Naive thymus-derived CD4-positive, alpha-beta T cell (primary cell): ENCODE data around the gene TFF3. TPM values are rescaled to one million over a fixed set of nuclear protein-coding genes. Genes with fewer than 3 reads are reported as not detected.

ENCODE experiments used
- ATAC-seq: fragments of 150-1000 bp; cut with Tn5 transposase; 2 replicates; pipeline ENCODE4 v1.10.0; 2021; ENCODE audit warnings: mild to moderate bottlenecking, moderate library complexity
- CTCF ChIA-PET: fragments of 350-600 bp; sonication (Branson Sonifier 250); formaldehyde crosslinking; loops from one replicate; lab custom pipeline; 2021; ENCODE audit warnings: antibody characterized with exemption; lab: Charles Lee
- POLR2A ChIA-PET: fragments of 350-600 bp; sonication (Branson Sonifier 250); formaldehyde crosslinking; loops from one replicate; lab custom pipeline; 2021; ENCODE audit warnings: antibody characterized with exemption, inconsistent platforms; lab: Charles Lee
- DNase-seq, 9 donors: peaks; one replicate each; pipeline versions ENCODE4 v3.0.0 to v3.0.0-alpha.2; 2020 to 2022; ENCODE audit warnings: mixed read lengths in 1 of 9
- H3K27ac ChIP-seq: one replicate; pipeline ENCODE4 v1.7.0; 2013; ENCODE audit warnings: mild to moderate bottlenecking, low read depth, low read length, moderate library complexity
- H3K27me3 ChIP-seq, 2 donors: one replicate each; pipeline ENCODE4 v1.7.0; 2013; ENCODE audit warnings: low read length in 2 of 2, mild to moderate bottlenecking in 2 of 2, moderate library complexity in 2 of 2; ENCODE audit not compliant: control insufficient read depth in 2 of 2, insufficient read depth in 2 of 2
- H3K36me3 ChIP-seq, 3 experiments: 1 replicate in 2 of 3; 2 replicates in 1 of 3; pipeline ENCODE4 v1.7.0; 2013; ENCODE audit warnings: low read length in 3 of 3, mild to moderate bottlenecking in 3 of 3, moderate library complexity in 1 of 3; ENCODE audit not compliant: insufficient read depth in 3 of 3, control insufficient read depth in 2 of 3
- H3K4me1 ChIP-seq, 2 donors: one replicate each; pipeline ENCODE4 v1.7.0; 2013; ENCODE audit warnings: low read length in 2 of 2, mild to moderate bottlenecking in 2 of 2, moderate library complexity in 1 of 2; ENCODE audit not compliant: control insufficient read depth in 2 of 2, insufficient read depth in 2 of 2
- H3K4me3 ChIP-seq: 2 replicates; pipeline ENCODE4 v1.7.0; 2013; ENCODE audit warnings: mild to moderate bottlenecking, low read length
- H3K9me3 ChIP-seq, 3 experiments: 1 replicate in 2 of 3; 2 replicates in 1 of 3; pipeline ENCODE4 v1.7.0; 2013; ENCODE audit warnings: low read length in 3 of 3; ENCODE audit not compliant: control insufficient read depth in 2 of 3
- H3K27ac Mint-ChIP-seq, 9 donors: one replicate each; pipeline ENCODE4 v1.8.0; 2020 to 2022; ENCODE audit warnings: mixed read lengths in 9 of 9, mild to moderate bottlenecking in 8 of 9, moderate library complexity in 5 of 9, inconsistent platforms in 2 of 9
- H3K27me3 Mint-ChIP-seq, 5 donors: one replicate each; pipeline ENCODE4 v1.8.0; 2021 to 2022; ENCODE audit warnings: mixed read lengths in 5 of 5, mild to moderate bottlenecking in 1 of 5
- H3K36me3 Mint-ChIP-seq, 5 donors: one replicate each; pipeline ENCODE4 v1.8.0; 2020 to 2022; ENCODE audit warnings: mixed read lengths in 5 of 5, mild to moderate bottlenecking in 3 of 5, inconsistent platforms in 1 of 5
- H3K4me1 Mint-ChIP-seq, 7 donors: one replicate each; pipeline ENCODE4 v1.8.0; 2020 to 2022; ENCODE audit warnings: mixed read lengths in 7 of 7, mild to moderate bottlenecking in 3 of 7, inconsistent platforms in 1 of 7
- H3K4me3 Mint-ChIP-seq, 10 donors: one replicate each; pipeline ENCODE4 v1.8.0; 2020 to 2022; ENCODE audit warnings: mild to moderate bottlenecking in 10 of 10, mixed read lengths in 10 of 10, moderate library complexity in 6 of 10, inconsistent platforms in 2 of 10
- H3K9me3 Mint-ChIP-seq, 11 donors: one replicate each; pipeline ENCODE4 v1.8.0; 2020 to 2022; ENCODE audit warnings: mixed read lengths in 11 of 11, mild to moderate bottlenecking in 4 of 11, inconsistent platforms in 1 of 11, moderate library complexity in 1 of 11
- intact Hi-C, 2 donors: fragments of 100-400 bp; cut with micrococcal nuclease; formaldehyde crosslinking; loops; one replicate each; pipeline ENCODE4 v1.15.1; 2023
- polyA plus RNA-seq, 2 donors: library from polyadenylated mRNA; unstranded; fragments of 300-500 nt; fragmentation: Illumina TruSeq; gene quantifications; one replicate each; pipeline ENCODE4 v1.2.3, GENCODE V29; 2021
- total RNA-seq, 6 experiments: library from RNA in 5 of 6; stranded (reverse) in 5 of 6; gene quantifications; 1 replicate in 5 of 6; 2 replicates in 1 of 6; pipeline ENCODE4 v1.2.3 and lab custom pipeline; 2021 to 2026

Gene TFF3
- total and polyA plus RNA-seq, 7 experiments from 2014 or later = not detected

DNA sequence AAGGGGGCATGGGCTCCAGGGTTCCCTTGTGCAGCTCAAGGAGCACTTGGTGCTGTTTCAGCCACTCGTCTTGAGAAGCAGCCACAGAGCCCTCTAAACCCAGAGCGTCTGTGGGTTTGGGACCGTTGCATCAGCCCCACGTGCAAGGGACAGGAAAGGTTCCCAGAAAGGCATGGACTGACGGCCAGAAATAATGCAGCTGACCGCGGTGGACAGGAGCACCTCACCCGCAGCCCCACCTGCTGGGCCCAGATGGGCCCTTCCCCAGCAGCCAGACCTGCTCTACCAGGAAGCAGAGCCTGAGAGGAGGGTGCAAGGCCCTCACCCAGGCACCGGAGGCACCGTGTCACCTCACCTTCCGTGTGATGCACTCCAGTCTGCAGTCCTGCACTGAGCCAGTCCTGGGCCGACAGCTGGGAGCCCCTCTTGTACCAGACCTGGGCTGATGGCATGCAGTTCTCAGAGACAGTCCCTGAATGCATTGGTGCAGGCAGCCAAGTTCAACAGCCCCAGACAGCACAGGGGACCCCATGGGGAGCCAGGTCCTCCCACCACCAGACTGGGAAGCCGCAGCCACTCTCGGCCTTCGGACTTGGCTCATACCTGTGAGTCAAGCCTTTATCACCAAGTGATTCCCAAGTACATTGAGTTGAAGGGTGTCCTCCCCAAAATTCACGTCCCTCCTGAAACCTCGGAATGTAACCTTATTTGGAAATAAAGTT lies 4.8 kb upstream of the TFF3 start:
- peak; percentile 10 for ATAC-seq
- peaks cover 0 to 18% (median 5%) of the 10 kb centered on the region in 5 donors for H3K27me3 Mint-ChIP-seq
- H3K9me3 Mint-ChIP-seq = no peaks in the 10 kb centered on the region
- POLR2A ChIA-PET = no interaction called here
- peaks cover 0 to 5% (median 0%) of the 10 kb centered on the region in 7 donors for H3K4me1 Mint-ChIP-seq
- no peak overlapping the region for H3K27ac Mint-ChIP-seq
- CTCF ChIA-PET = no interaction called here
- no peaks in the 10 kb centered on the region for H3K36me3 Mint-ChIP-seq
- H3K27ac ChIP-seq = no peak overlapping the region
- H3K4me1 ChIP-seq = no peaks in the 10 kb centered on the region
- no peak overlapping the region for H3K4me3 ChIP-seq
- intact Hi-C loops = no loop called here
- H3K27me3 ChIP-seq = no peaks in the 10 kb centered on the region
- no peaks in the 10 kb centered on the region for H3K36me3 ChIP-seq
- no peaks in the 10 kb centered on the region for H3K9me3 ChIP-seq
- H3K4me3 Mint-ChIP-seq = no peak overlapping the region
- DNase-seq = peak in 1 of 9 donors; percentile 16

DNA sequence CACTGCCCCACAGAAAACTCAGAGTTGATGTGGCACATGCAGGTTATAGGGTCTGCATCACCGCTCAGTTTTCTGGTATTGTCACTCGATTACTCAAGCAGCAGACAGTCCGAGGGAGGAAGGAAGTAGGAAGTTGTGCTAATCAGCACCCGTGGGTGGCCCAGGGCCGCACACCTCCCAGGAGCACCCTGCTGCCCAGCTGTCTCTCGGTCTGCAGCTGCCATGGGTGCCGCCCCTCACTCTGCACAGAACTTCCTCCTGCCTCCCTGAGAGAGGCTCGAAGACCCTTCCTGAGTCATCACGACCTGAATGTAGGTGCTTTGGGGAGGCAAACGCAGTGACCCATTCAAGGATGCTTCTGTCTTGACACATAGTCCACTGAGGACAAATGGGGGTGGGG lies 4.2 kb upstream of the TFF3 start:
- Histone ChIP-seq H3K9me3 (no peaks in the 10 kb centered on the region), H3K4me3 (no peak overlapping the region), H3K27ac (no peak overlapping the region), H3K36me3 (no peaks in the 10 kb centered on the region), H3K4me1 (no peaks in the 10 kb centered on the region), H3K27me3 (no peaks in the 10 kb centered on the region)
- H3K4me3 Mint-ChIP-seq = no peak overlapping the region
- peak overlapping the region in 1 of 9 donors; percentile 25 for H3K27ac Mint-ChIP-seq
- POLR2A ChIA-PET = no interaction called here
- no peaks in the 10 kb centered on the region for H3K36me3 Mint-ChIP-seq
- H3K27me3 Mint-ChIP-seq = peaks cover 0 to 13% (median 5%) of the 10 kb centered on the region in 5 donors
- no peaks in the 10 kb centered on the region for H3K9me3 Mint-ChIP-seq
- DNase-seq (peak in 1 of 9 donors; percentile 15), ATAC-seq (peak; percentile 71)
- intact Hi-C loops = no loop called here
- CTCF ChIA-PET = no interaction called here
- peaks cover 0 to 5% (median 0%) of the 10 kb centered on the region in 7 donors for H3K4me1 Mint-ChIP-seq

DNA sequence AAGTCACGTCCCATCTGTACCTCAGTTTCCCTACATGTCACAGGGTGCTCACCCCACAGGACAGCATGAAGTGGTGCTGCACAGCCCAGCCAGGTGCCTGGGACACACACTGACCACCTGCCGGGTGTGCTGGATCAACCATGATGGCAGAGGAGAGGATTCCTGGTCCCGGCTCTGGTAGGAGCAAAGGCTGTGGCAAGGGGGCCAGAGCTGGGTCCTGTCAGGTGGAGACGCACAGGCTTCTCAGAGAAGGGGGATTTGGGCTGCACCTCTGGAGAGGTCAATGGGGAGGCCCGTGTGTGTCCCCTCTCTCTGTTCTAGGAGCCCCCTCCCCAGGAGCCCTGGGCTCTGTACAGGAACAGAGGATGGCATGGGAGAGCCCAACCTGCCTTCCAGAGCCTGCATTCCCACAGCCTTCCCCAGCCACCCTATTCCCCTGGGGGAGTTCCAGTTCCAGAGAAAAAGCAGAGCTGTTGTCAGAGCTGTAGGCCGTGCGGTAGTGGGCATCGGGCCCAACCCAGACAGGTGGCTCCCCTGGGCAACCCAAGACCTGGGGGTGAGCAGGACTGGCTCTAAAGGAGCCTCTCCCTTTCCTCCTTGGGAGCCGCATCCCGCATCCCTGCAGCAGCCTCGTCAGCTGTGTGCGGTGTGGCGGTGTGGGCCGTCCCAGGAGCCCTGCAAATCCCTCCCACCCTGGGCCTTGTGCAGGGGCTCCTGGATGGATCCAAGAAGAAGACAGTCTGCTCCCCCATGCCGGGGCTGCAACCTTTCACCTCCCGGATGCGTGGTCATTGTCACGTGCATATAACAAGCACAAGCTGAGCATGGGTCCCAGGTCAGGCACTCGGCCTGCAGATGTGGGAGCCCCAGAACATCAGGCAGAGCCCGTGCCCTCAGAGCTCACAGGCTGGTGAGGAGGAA lies 2.9 kb upstream of the TFF3 start:
- Mint-ChIP-seq H3K36me3 (no peaks in the 10 kb centered on the region), H3K27ac (no peak overlapping the region), H3K9me3 (no peaks in the 10 kb centered on the region), H3K27me3 (peaks cover 0 to 5% (median 4%) of the 10 kb centered on the region in 5 donors), H3K4me3 (peak overlapping the region in 1 of 10 donors; percentile 45), H3K4me1 (peaks cover 0 to 5% (median 0%) of the 10 kb centered on the region in 7 donors)
- peak in 1 of 9 donors; percentile 15 for DNase-seq
- Histone ChIP-seq H3K4me1 (no peaks in the 10 kb centered on the region), H3K4me3 (no peak overlapping the region), H3K27me3 (no peaks in the 10 kb centered on the region), H3K36me3 (no peaks in the 10 kb centered on the region), H3K27ac (no peak overlapping the region), H3K9me3 (no peaks in the 10 kb centered on the region)
- CTCF ChIA-PET = no interaction called here
- POLR2A ChIA-PET = no interaction called here
- intact Hi-C loops = no loop called here
- no peak for ATAC-seq

DNA sequence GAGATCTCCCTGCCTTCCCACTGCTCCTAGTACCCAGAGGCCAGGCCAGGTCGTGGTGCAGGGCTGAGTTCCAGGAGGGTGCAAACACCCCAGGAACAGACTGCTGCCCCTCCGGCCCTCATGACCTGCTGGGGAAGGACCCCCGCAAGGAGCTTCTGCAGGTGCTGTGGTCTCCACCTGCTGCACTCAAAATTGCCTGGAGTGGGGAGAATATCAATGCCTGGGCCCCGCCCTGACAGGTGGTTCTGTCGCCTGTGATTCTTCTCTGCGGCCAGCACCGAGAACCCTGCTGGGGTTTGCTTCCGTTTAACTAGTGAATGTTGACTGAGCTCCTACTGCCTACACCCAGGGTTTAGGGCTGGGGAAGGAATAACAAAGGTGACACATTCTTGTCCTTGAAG lies 2.1 kb upstream of the TFF3 start:
- Mint-ChIP-seq H3K27ac (no peak overlapping the region), H3K4me3 (no peak overlapping the region), H3K9me3 (no peaks in the 10 kb centered on the region), H3K36me3 (no peaks in the 10 kb centered on the region), H3K27me3 (peaks cover 0 to 5% (median 2%) of the 10 kb centered on the region in 5 donors), H3K4me1 (peaks cover 0 to 5% (median 0%) of the 10 kb centered on the region in 7 donors)
- ATAC-seq = no peak
- DNase-seq = peak in 1 of 9 donors; percentile 12
- ChIA-PET CTCF (no interaction called here), POLR2A (no interaction called here)
- Histone ChIP-seq H3K27ac (no peak overlapping the region), H3K4me3 (no peak overlapping the region), H3K9me3 (no peaks in the 10 kb centered on the region), H3K4me1 (no peaks in the 10 kb centered on the region), H3K36me3 (no peaks in the 10 kb centered on the region), H3K27me3 (no peaks in the 10 kb centered on the region)
- intact Hi-C loops = no loop called here

DNA sequence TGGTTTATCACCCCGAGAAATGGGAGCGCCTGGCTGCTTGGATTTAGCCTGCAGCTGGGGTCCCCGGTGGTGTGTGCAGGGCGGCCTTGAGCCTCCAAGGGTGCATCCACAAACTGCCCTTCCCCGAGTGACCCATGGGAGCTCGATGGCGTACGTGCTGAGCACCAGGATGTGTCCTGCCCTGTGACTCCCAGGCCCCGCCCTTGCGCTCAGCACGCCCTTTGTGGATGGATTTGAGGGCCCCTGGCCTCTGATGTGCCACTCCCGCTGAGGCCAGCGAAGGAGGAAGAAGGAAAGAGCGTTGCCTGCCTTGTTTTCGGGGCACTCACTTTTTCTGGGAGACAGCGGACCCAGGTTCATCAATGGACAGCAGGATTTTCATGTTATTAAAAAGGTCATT lies 1.7 kb upstream of the TFF3 start:
- H3K4me3 ChIP-seq = no peak overlapping the region
- H3K27me3 ChIP-seq = no peaks in the 10 kb centered on the region
- no peaks in the 10 kb centered on the region for H3K9me3 ChIP-seq
- peaks cover 0 to 5% (median 0%) of the 10 kb centered on the region in 7 donors for H3K4me1 Mint-ChIP-seq
- H3K36me3 Mint-ChIP-seq = no peaks in the 10 kb centered on the region
- no peaks in the 10 kb centered on the region for H3K9me3 Mint-ChIP-seq
- ATAC-seq = no peak
- ChIA-PET CTCF (no interaction called here), POLR2A (no interaction called here)
- H3K4me3 Mint-ChIP-seq = no peak overlapping the region
- intact Hi-C loops = no loop called here
- peak in 1 of 9 donors; percentile 12 for DNase-seq
- H3K4me1 ChIP-seq = no peaks in the 10 kb centered on the region
- peaks cover 0 to 5% (median 2%) of the 10 kb centered on the region in 5 donors for H3K27me3 Mint-ChIP-seq
- H3K27ac Mint-ChIP-seq = no peak overlapping the region
- H3K36me3 ChIP-seq = no peaks in the 10 kb centered on the region
- H3K27ac ChIP-seq = no peak overlapping the region

DNA sequence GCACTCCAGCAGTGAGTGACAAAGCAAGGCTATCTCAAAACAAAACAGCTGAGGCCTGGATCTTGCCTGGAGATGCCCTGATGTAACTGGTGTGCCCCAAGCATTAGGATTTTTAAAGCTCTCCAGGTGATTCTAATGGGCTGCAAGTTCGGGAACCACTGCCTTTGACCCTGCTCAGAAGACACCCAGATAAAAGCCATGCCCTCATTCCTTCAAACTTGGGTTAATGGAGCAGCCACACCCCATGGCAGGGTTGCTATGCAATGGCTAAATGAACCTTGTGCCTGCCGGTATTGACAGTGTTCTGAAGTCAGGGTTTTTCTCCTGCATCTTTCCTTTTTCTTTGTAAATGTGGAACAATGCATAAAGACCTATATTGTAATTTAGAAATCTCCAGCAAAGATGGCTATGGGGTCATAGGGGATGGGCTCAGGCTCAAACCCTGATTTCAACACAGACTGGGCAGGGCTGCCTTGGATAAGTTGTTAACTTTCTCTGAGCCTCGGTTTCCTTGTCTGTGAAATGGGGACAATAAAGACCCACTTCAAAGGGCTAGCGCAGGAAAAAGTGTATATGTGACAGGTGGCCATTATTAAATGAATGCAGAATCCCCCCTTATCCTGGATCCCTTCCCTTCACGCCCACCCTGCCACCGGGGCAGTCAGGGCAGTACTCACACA lies 453 bp downstream of the TFF3 start:
- no peak overlapping the region for H3K4me3 Mint-ChIP-seq
- H3K4me1 ChIP-seq = peaks cover 0 to 3% of the 10 kb centered on the region in 2 donors
- no peaks in the 10 kb centered on the region for H3K27me3 ChIP-seq
- ChIA-PET CTCF (interaction anchor here (1.2 kb wide), 1 partner anchor 22 kb away, joined by 3 read pairs; no protein-coding TSS in a partner anchor), POLR2A (no interaction called here)
- ATAC-seq (no peak), DNase-seq (peak in 1 of 9 donors; percentile 15)
- H3K27ac Mint-ChIP-seq = no peak overlapping the region
- intact Hi-C loops = no loop called here
- peaks cover 0 to 2% (median 0%) of the 10 kb centered on the region in 5 donors for H3K27me3 Mint-ChIP-seq
- peaks cover 0 to 3% (median 0%) of the 10 kb centered on the region in 11 donors for H3K9me3 Mint-ChIP-seq
- H3K4me1 Mint-ChIP-seq = peaks cover 0 to 10% (median 2%) of the 10 kb centered on the region in 7 donors
- no peak overlapping the region for H3K4me3 ChIP-seq
- H3K27ac ChIP-seq = no peak overlapping the region
- H3K36me3 Mint-ChIP-seq = no peaks in the 10 kb centered on the region
- no peaks in the 10 kb centered on the region for H3K36me3 ChIP-seq
- H3K9me3 ChIP-seq = no peaks in the 10 kb centered on the region
